Measurements from ENCODE around the gene KRT85. TPM values are rescaled to one million over a fixed set of nuclear protein-coding genes. Genes with fewer than 3 reads are reported as not detected.

The KRT85 gene
- total RNA-seq, 1 donor from 2014 or later = not detected

GRCh38 chr12:52371716-52372115 lies 4.4 kb upstream of the KRT85 start:
- Mint-ChIP-seq H3K27me3 (ENCODE audit: low read depth, unreplicated experiment) (peaks cover 44% of the 10 kb centered on the region), H3K36me3 (ENCODE audit: low read depth, unreplicated experiment) (no peaks in the 10 kb centered on the region), H3K4me1 (ENCODE audit: low read depth, unreplicated experiment) (peaks cover 16% of the 10 kb centered on the region), H3K4me3 (ENCODE audit: unreplicated experiment) (no peak overlapping the region), H3K27ac (ENCODE audit: unreplicated experiment) (peak overlapping the region; percentile 43), H3K9me3 (ENCODE audit: unreplicated experiment) (peaks cover 6% of the 10 kb centered on the region)
- Histone ChIP-seq H3K4me3 (ENCODE audit: insufficient read depth, low read depth, low read length) (no peak overlapping the region), H3K9me3 (ENCODE audit: insufficient read depth, low read depth, low read length) (no peaks in the 10 kb centered on the region), H4K20me1 (ENCODE audit: insufficient read depth, low read length) (no peaks in the 10 kb centered on the region), H3K79me2 (ENCODE audit: insufficient read depth, low read length) (no peaks in the 10 kb centered on the region), H3K4me1 (ENCODE audit: insufficient read depth, low read length) (peaks cover 18% of the 10 kb centered on the region), H3K4me2 (ENCODE audit: low read length) (peak overlapping the region; percentile 25), H3K9ac (ENCODE audit: low read length) (no peak overlapping the region), H3K36me3 (ENCODE audit: insufficient read depth, low read length) (no peaks in the 10 kb centered on the region), H3K27me3 (ENCODE audit: insufficient read depth, low read length) (peaks cover 11% of the 10 kb centered on the region), H3K27ac (ENCODE audit: low read depth, low read length) (peak overlapping the region; percentile 4), H2AFZ (ENCODE audit: low read depth, low read length) (peak overlapping the region; percentile 3)
- DNase-seq (ENCODE audit: low read depth) (no peak), FAIRE-seq (no peak)
- TF ChIP-seq CTCF (IDR thresholded peaks at IDR 0.05; ENCODE audit: insufficient read depth, low read depth, low read length) = no peak
- no peak for TF ChIP-seq EZH2 (IDR thresholded peaks at IDR 0.05; ENCODE audit: insufficient read depth, low read length)

GRCh38 chr12:52370926-52371608 lies 3.8 kb upstream of the KRT85 start:
- Histone ChIP-seq H3K4me1 (ENCODE audit: insufficient read depth, low read length) (peaks cover 18% of the 10 kb centered on the region), H3K4me3 (ENCODE audit: insufficient read depth, low read depth, low read length) (no peak overlapping the region), H2AFZ (ENCODE audit: low read depth, low read length) (peak overlapping the region; percentile 3), H3K36me3 (ENCODE audit: insufficient read depth, low read length) (no peaks in the 10 kb centered on the region), H3K27me3 (ENCODE audit: insufficient read depth, low read length) (peaks cover 13% of the 10 kb centered on the region), H3K9me3 (ENCODE audit: insufficient read depth, low read depth, low read length) (no peaks in the 10 kb centered on the region), H3K79me2 (ENCODE audit: insufficient read depth, low read length) (no peaks in the 10 kb centered on the region), H3K27ac (ENCODE audit: low read depth, low read length) (peak overlapping the region; percentile 4), H3K4me2 (ENCODE audit: low read length) (peak overlapping the region; percentile 25), H3K9ac (ENCODE audit: low read length) (peak overlapping the region; percentile 22), H4K20me1 (ENCODE audit: insufficient read depth, low read length) (no peaks in the 10 kb centered on the region)
- Mint-ChIP-seq H3K4me3 (ENCODE audit: unreplicated experiment) (no peak overlapping the region), H3K36me3 (ENCODE audit: low read depth, unreplicated experiment) (no peaks in the 10 kb centered on the region), H3K9me3 (ENCODE audit: unreplicated experiment) (peaks cover 6% of the 10 kb centered on the region), H3K27me3 (ENCODE audit: low read depth, unreplicated experiment) (peaks cover 40% of the 10 kb centered on the region), H3K27ac (ENCODE audit: unreplicated experiment) (peak overlapping the region; percentile 73), H3K4me1 (ENCODE audit: low read depth, unreplicated experiment) (peaks cover 16% of the 10 kb centered on the region)
- DNase-seq (ENCODE audit: low read depth) (peak; percentile 73), FAIRE-seq (peak; percentile 23)
- no peak for TF ChIP-seq CTCF (IDR thresholded peaks at IDR 0.05; ENCODE audit: insufficient read depth, low read depth, low read length)
- no peak for TF ChIP-seq EZH2 (IDR thresholded peaks at IDR 0.05; ENCODE audit: insufficient read depth, low read length)

GRCh38 chr12:52369809-52370208 lies 2.5 kb upstream of the KRT85 start:
- Histone ChIP-seq H3K9me3 (ENCODE audit: insufficient read depth, low read depth, low read length) (no peaks in the 10 kb centered on the region), H3K4me2 (ENCODE audit: low read length) (no peak overlapping the region), H3K4me1 (ENCODE audit: insufficient read depth, low read length) (peaks cover 18% of the 10 kb centered on the region), H3K4me3 (ENCODE audit: insufficient read depth, low read depth, low read length) (no peak overlapping the region), H3K36me3 (ENCODE audit: insufficient read depth, low read length) (no peaks in the 10 kb centered on the region), H3K79me2 (ENCODE audit: insufficient read depth, low read length) (no peaks in the 10 kb centered on the region), H3K9ac (ENCODE audit: low read length) (no peak overlapping the region), H4K20me1 (ENCODE audit: insufficient read depth, low read length) (no peaks in the 10 kb centered on the region), H3K27ac (ENCODE audit: low read depth, low read length) (no peak overlapping the region), H2AFZ (ENCODE audit: low read depth, low read length) (no peak overlapping the region), H3K27me3 (ENCODE audit: insufficient read depth, low read length) (peaks cover 15% of the 10 kb centered on the region)
- DNase-seq (ENCODE audit: low read depth) = no peak
- no peak overlapping the region for H3K4me3 Mint-ChIP-seq (ENCODE audit: unreplicated experiment)
- no peak for TF ChIP-seq EZH2 (IDR thresholded peaks at IDR 0.05; ENCODE audit: insufficient read depth, low read length)
- TF ChIP-seq CTCF (IDR thresholded peaks at IDR 0.05; ENCODE audit: insufficient read depth, low read depth, low read length) = no peak
- peaks cover 6% of the 10 kb centered on the region for H3K9me3 Mint-ChIP-seq (ENCODE audit: unreplicated experiment)
- H3K4me1 Mint-ChIP-seq (ENCODE audit: low read depth, unreplicated experiment) = peaks cover 16% of the 10 kb centered on the region
- H3K27ac Mint-ChIP-seq (ENCODE audit: unreplicated experiment) = no peak overlapping the region
- peaks cover 45% of the 10 kb centered on the region for H3K27me3 Mint-ChIP-seq (ENCODE audit: low read depth, unreplicated experiment)
- H3K36me3 Mint-ChIP-seq (ENCODE audit: low read depth, unreplicated experiment) = no peaks in the 10 kb centered on the region
- FAIRE-seq = no peak

Data from astrocyte (in vitro differentiated cells and primary cell).